ENCODE data around the gene LARP4B. TPM values are rescaled to one million over a fixed set of nuclear protein-coding genes. Genes with fewer than 3 reads are reported as not detected.
A peak's percentile ranks its signal among the peaks of the same experiment; 100 is the strongest.

Gene LARP4B
- total and polyA plus RNA-seq, 2 donors from 2014 or later = 12.9 to 96.6 TPM

GRCh38 chr10:955127-955819 lies 23.8 kb upstream of the LARP4B start:
- Histone ChIP-seq H3K4me1 (ENCODE audit: control insufficient read depth in 2 of 3, insufficient read depth in 2 of 3, low read depth in 1 of 3, low read length in 3 of 3) (no peaks in the 10 kb centered on the region), H3K4me3 (ENCODE audit: low read length in 3 of 3) (no peak overlapping the region), H3K27me3 (ENCODE audit: control insufficient read depth, insufficient read depth, low read length) (no peaks in the 10 kb centered on the region), H3K9ac (ENCODE audit: low read length in 3 of 3) (no peak overlapping the region), H3K36me3 (ENCODE audit: control insufficient read depth in 2 of 3, insufficient read depth in 3 of 3, low read length in 3 of 3) (no peaks in the 10 kb centered on the region), H3K27ac (ENCODE audit: low read depth in 2 of 2, low read length in 2 of 2) (no peak overlapping the region), H3K9me3 (ENCODE audit: control insufficient read depth in 2 of 3, insufficient read depth in 1 of 3, low read length in 3 of 3) (no peaks in the 10 kb centered on the region)
- FAIRE-seq (no peak), DNase-seq (peak in 2 of 5 donors; percentile 29)
- TF ChIP-seq CTCF (IDR thresholded peaks at IDR 0.05; ENCODE audit: borderline replicate concordance, extremely low read depth, insufficient read depth) = no peak
- intact Hi-C loops (cut with DNase I) = no loop called here

DNA sequence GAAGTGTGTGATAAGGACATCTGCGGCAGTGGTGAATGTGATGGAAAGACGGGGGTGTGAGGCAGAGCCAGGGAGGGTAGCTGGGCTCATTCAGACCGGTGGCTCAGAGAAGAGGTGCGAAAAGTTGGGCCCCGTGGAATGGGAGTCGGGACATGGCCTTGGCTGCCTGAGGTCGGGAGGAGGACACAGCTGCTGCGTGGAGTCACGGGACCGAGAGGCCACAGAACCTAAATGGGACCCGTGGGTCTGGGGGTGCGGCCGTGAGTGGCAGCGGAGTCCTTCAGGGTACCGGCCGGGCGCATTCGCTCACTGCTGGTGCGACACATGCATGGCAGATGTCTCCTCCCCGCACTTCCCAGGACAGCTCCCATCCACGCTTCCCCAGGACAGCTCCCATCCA lies 22.9 kb upstream of the LARP4B start:
- H3K36me3 ChIP-seq (ENCODE audit: control insufficient read depth in 2 of 3, insufficient read depth in 3 of 3, low read length in 3 of 3) = no peaks in the 10 kb centered on the region
- no peak overlapping the region for H3K9ac ChIP-seq (ENCODE audit: low read length in 3 of 3)
- DNase-seq (no peak), FAIRE-seq (no peak)
- no peaks in the 10 kb centered on the region for H3K27me3 ChIP-seq (ENCODE audit: control insufficient read depth, insufficient read depth, low read length)
- intact Hi-C loops (cut with DNase I) = no loop called here
- H3K9me3 ChIP-seq (ENCODE audit: control insufficient read depth in 2 of 3, insufficient read depth in 1 of 3, low read length in 3 of 3) = no peaks in the 10 kb centered on the region
- no peak overlapping the region for H3K27ac ChIP-seq (ENCODE audit: low read depth in 2 of 2, low read length in 2 of 2)
- no peak overlapping the region for H3K4me3 ChIP-seq (ENCODE audit: low read length in 3 of 3)
- H3K4me1 ChIP-seq (ENCODE audit: control insufficient read depth in 2 of 3, insufficient read depth in 2 of 3, low read depth in 1 of 3, low read length in 3 of 3) = no peaks in the 10 kb centered on the region
- TF ChIP-seq CTCF (IDR thresholded peaks at IDR 0.05; ENCODE audit: borderline replicate concordance, extremely low read depth, insufficient read depth) = no peak

GRCh38 chr10:953836-954235 lies 22.3 kb upstream of the LARP4B start:
- H3K36me3 ChIP-seq (ENCODE audit: control insufficient read depth in 2 of 3, insufficient read depth in 3 of 3, low read length in 3 of 3) = no peaks in the 10 kb centered on the region
- H3K27me3 ChIP-seq (ENCODE audit: control insufficient read depth, insufficient read depth, low read length) = no peaks in the 10 kb centered on the region
- DNase-seq = peak in 1 of 5 donors; percentile 59
- H3K9me3 ChIP-seq (ENCODE audit: control insufficient read depth in 2 of 3, insufficient read depth in 1 of 3, low read length in 3 of 3) = no peaks in the 10 kb centered on the region
- H3K27ac ChIP-seq (ENCODE audit: low read depth in 2 of 2, low read length in 2 of 2) = no peak overlapping the region
- no peaks in the 10 kb centered on the region for H3K4me1 ChIP-seq (ENCODE audit: control insufficient read depth in 2 of 3, insufficient read depth in 2 of 3, low read depth in 1 of 3, low read length in 3 of 3)
- intact Hi-C loops (cut with DNase I) = no loop called here
- no peak overlapping the region for H3K9ac ChIP-seq (ENCODE audit: low read length in 3 of 3)
- no peak for FAIRE-seq
- no peak overlapping the region for H3K4me3 ChIP-seq (ENCODE audit: low read length in 3 of 3)
- TF ChIP-seq CTCF (IDR thresholded peaks at IDR 0.05; ENCODE audit: borderline replicate concordance, extremely low read depth, insufficient read depth) = no peak

DNA sequence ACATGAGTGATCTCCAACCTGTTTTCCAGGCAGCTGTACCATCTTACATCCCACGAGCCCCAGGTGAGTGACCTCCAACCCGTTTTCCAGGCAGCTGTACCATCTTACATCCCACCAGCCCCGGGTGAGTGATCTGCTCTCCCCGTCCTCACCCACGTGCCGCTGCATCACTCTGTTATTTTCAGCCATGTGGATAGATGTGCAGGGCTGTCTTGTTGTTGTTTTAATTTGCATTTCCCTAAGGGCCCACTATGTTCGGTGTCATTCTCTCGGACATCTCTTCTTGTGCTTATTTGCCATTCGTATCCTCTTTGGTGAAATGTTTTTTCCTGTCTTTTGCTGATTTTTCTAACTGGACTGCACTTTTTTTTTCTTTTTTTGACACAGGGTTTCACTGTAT lies 17.9 kb upstream of the LARP4B start:
- Histone ChIP-seq H3K4me1 (ENCODE audit: control insufficient read depth in 2 of 3, insufficient read depth in 2 of 3, low read depth in 1 of 3, low read length in 3 of 3) (no peaks in the 10 kb centered on the region), H3K9ac (ENCODE audit: low read length in 3 of 3) (no peak overlapping the region), H3K9me3 (ENCODE audit: control insufficient read depth in 2 of 3, insufficient read depth in 1 of 3, low read length in 3 of 3) (no peaks in the 10 kb centered on the region), H3K4me3 (ENCODE audit: low read length in 3 of 3) (no peak overlapping the region), H3K36me3 (ENCODE audit: control insufficient read depth in 2 of 3, insufficient read depth in 3 of 3, low read length in 3 of 3) (no peaks in the 10 kb centered on the region), H3K27me3 (ENCODE audit: control insufficient read depth, insufficient read depth, low read length) (no peaks in the 10 kb centered on the region), H3K27ac (ENCODE audit: low read depth in 2 of 2, low read length in 2 of 2) (no peak overlapping the region)
- DNase-seq (no peak), FAIRE-seq (no peak)
- intact Hi-C loops (cut with DNase I) = no loop called here
- no peak for TF ChIP-seq CTCF (IDR thresholded peaks at IDR 0.05; ENCODE audit: borderline replicate concordance, extremely low read depth, insufficient read depth)

Data from kidney (tissue), 14 donors.